Keratinocyte (primary cell): ENCODE results near the gene TKFC. TPM values are rescaled to one million over a fixed set of nuclear protein-coding genes. Genes with fewer than 3 reads are reported as not detected.

Experiments used
- DNase-seq: peaks from one replicate; pipeline ENCODE4 v3.0.0-alpha.2; 2011; ENCODE audit warnings: low read depth, missing footprints, low spot score
- FAIRE-seq: peaks from 2 replicates; lab custom pipeline; 2011; peaks lifted over from hg19 to GRCh38; lab: Jason Lieb, UNC
- H2AFZ ChIP-seq: 2 replicates; pipeline ENCODE4 v1.6.0; 2012; ENCODE audit warnings: low read length, control low read depth, inconsistent platforms; ENCODE audit not compliant: control insufficient read depth
- H3K27ac ChIP-seq: 2 replicates; pipeline ENCODE4 v1.5.1; 2011; ENCODE audit warnings: low read length; ENCODE audit not compliant: control insufficient read depth, insufficient read depth
- H3K27me3 ChIP-seq: 3 replicates; pipeline ENCODE4 v1.6.0; 2011; ENCODE audit warnings: low read length; ENCODE audit not compliant: control insufficient read depth, insufficient read depth; ENCODE audit errors: extremely low read depth
- H3K36me3 ChIP-seq, 2 experiments: 2 replicates in 1 of 2; 3 replicates in 1 of 2; pipeline ENCODE4 v1.5.1; 2011; ENCODE audit warnings: low read length in 2 of 2, mild to moderate bottlenecking in 1 of 2; ENCODE audit not compliant: control insufficient read depth in 2 of 2, insufficient read depth in 2 of 2; ENCODE audit errors: extremely low read depth in 1 of 2
- H3K4me1 ChIP-seq: 3 replicates; pipeline ENCODE4 v1.5.1; 2011; ENCODE audit warnings: low read length; ENCODE audit not compliant: control insufficient read depth, insufficient read depth; ENCODE audit errors: extremely low read depth
- H3K4me2 ChIP-seq: 3 replicates; pipeline ENCODE4 v1.6.0; 2011; ENCODE audit warnings: low read depth, low read length; ENCODE audit not compliant: control insufficient read depth, insufficient read depth; ENCODE audit errors: extremely low read depth
- H3K4me3 ChIP-seq, 3 experiments: fragments of 200-600 bp in 1 of 3; sonication (generic) in 1 of 3; 2 replicates in 2 of 3; 3 replicates in 1 of 3; pipeline ENCODE4 v1.5.1; 2011 to 2016; ENCODE audit warnings: low read length in 3 of 3, mild to moderate bottlenecking in 3 of 3, control low read depth in 2 of 3, inconsistent platforms in 1 of 3, low read depth in 1 of 3, mixed read lengths in 1 of 3, mixed run types in 1 of 3, moderate library complexity in 1 of 3; ENCODE audit not compliant: control insufficient read depth in 2 of 3, insufficient read depth in 2 of 3; ENCODE audit errors: extremely low read depth in 1 of 3
- H3K79me2 ChIP-seq: 2 replicates; pipeline ENCODE4 v1.6.0; 2012; ENCODE audit warnings: low read length; ENCODE audit not compliant: control insufficient read depth, insufficient read depth
- H3K9ac ChIP-seq: 3 replicates; pipeline ENCODE4 v1.6.0; 2011; ENCODE audit warnings: low read length; ENCODE audit not compliant: control insufficient read depth, insufficient read depth; ENCODE audit errors: extremely low read depth
- H3K9me1 ChIP-seq: 3 replicates; pipeline ENCODE4 v1.6.0; 2011; ENCODE audit warnings: low read length; ENCODE audit not compliant: control insufficient read depth, insufficient read depth; ENCODE audit errors: extremely low read depth
- H3K9me3 ChIP-seq: 2 replicates; pipeline ENCODE4 v1.5.1; 2012; ENCODE audit warnings: low read depth, low read length; ENCODE audit not compliant: control insufficient read depth
- H4K20me1 ChIP-seq: 3 replicates; pipeline ENCODE4 v1.6.0; 2011; ENCODE audit warnings: low read length; ENCODE audit not compliant: control insufficient read depth, insufficient read depth; ENCODE audit errors: extremely low read depth
- EZH2 ChIP-seq: IDR thresholded peaks from one replicate; pipeline ENCODE4 v1.6.1; 2012; ENCODE audit warnings: inconsistent platforms, mild to moderate bottlenecking, low read length, moderate library complexity
- dilution Hi-C: fragments of 300-500 bp; cut with MboI; formaldehyde crosslinking; loops from one replicate; pipeline ENCODE4 v1.7.0; 2020; ENCODE audit warnings: low sequenced_read_pairs; ENCODE audit not compliant: extremely low pct_ligation_motif_present
- polyA plus RNA-seq, 5 experiments: library from polyadenylated mRNA; depleted of rRNA in 3 of 5; stranded (reverse) in 3 of 5; stranded (forward) in 1 of 5; unstranded in 1 of 5; fragments of >200 nt; gene quantifications; 1 replicate in 1 of 5; 2 replicates in 3 of 5; 3 replicates in 1 of 5; pipeline versions ENCODE4 v1.2.1 to v1.2.3, GENCODE V29; 2011 to 2012; ENCODE audit warnings: missing spikeins in 2 of 5, low read depth in 1 of 5, low replicate concordance in 1 of 5
- TF ChIP-seq, protein P1 (sequence below), 3 experiments: IDR thresholded peaks in 1 of 3; conservative IDR thresholded peaks in 1 of 3; optimal IDR thresholded peaks in 1 of 3; 2 replicates in 2 of 3; 3 replicates in 1 of 3; pipeline versions ENCODE3 to v1.5.1; 2011; ENCODE audit warnings: low read length in 3 of 3, mild to moderate bottlenecking in 3 of 3, moderate library complexity in 2 of 3, control low read depth in 1 of 3, inconsistent platforms in 1 of 3; ENCODE audit not compliant: insufficient read depth in 2 of 3; ENCODE audit errors: extremely low read depth in 1 of 3

Gene TKFC
- polyA plus RNA-seq, 1 donor (not counting 4 experiments of a cell fraction or from before 2014, with no cell fraction given): 15.4 TPM

DNA sequence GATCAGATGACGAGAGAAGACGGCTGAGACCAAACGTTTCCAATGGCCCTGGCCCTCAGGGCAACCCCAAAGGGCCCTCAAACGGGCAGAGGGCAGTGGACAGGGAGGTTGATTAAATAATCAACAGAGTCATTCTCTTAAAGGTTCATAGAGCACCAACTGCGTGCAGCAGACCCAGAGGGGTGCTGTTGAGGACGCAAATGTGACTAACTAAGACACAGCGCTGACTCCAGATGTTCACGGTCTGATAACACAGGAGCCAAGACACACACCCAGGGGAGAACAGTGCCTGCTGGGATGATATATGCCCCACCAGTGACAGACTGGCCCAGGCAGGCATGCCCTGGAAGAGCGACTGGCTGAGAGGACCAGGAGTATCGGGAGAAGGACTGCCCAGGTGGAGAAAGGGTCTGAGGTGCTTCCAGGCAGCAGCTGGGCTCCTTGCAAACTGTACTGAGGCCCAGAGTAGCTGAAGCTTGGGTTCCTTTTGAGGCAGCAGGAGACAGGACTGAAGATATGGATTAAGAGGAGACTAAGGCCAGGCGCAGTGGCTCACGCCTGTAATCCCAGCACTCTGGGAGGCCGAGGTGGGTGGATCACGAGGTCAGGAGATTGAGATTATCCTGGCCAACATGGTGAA, 45.6 kb upstream of the TKFC start:
- H3K9me3 ChIP-seq: no peaks in the 10 kb centered on the region
- peaks cover 10% of the 10 kb centered on the region for H3K4me1 ChIP-seq
- no peaks in the 10 kb centered on the region for H3K9me1 ChIP-seq
- no peak overlapping the region for H3K27ac ChIP-seq
- H4K20me1 ChIP-seq: no peaks in the 10 kb centered on the region
- TF ChIP-seq, protein P1, sequence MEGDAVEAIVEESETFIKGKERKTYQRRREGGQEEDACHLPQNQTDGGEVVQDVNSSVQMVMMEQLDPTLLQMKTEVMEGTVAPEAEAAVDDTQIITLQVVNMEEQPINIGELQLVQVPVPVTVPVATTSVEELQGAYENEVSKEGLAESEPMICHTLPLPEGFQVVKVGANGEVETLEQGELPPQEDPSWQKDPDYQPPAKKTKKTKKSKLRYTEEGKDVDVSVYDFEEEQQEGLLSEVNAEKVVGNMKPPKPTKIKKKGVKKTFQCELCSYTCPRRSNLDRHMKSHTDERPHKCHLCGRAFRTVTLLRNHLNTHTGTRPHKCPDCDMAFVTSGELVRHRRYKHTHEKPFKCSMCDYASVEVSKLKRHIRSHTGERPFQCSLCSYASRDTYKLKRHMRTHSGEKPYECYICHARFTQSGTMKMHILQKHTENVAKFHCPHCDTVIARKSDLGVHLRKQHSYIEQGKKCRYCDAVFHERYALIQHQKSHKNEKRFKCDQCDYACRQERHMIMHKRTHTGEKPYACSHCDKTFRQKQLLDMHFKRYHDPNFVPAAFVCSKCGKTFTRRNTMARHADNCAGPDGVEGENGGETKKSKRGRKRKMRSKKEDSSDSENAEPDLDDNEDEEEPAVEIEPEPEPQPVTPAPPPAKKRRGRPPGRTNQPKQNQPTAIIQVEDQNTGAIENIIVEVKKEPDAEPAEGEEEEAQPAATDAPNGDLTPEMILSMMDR (optimal IDR thresholded peaks at IDR 0.05 in 1 of 3, IDR thresholded peaks at IDR 0.05 in 1 of 3, conservative IDR thresholded peaks at IDR 0.05 in 1 of 3; ENCODE audit: extremely low read depth in 1 of 3, insufficient read depth in 2 of 3, low read length in 3 of 3): no peak
- no peak for TF ChIP-seq EZH2
- no peak overlapping the region for H3K4me3 ChIP-seq
- H3K4me2 ChIP-seq: peak overlapping the region; percentile 2
- no peaks in the 10 kb centered on the region for H3K79me2 ChIP-seq
- DNase-seq (no peak), FAIRE-seq (no peak)
- no peaks in the 10 kb centered on the region for H3K36me3 ChIP-seq
- H3K27me3 ChIP-seq: no peaks in the 10 kb centered on the region
- dilution Hi-C loops: no loop called here
- peak overlapping the region; percentile 9 for H2AFZ ChIP-seq
- H3K9ac ChIP-seq: no peak overlapping the region

DNA sequence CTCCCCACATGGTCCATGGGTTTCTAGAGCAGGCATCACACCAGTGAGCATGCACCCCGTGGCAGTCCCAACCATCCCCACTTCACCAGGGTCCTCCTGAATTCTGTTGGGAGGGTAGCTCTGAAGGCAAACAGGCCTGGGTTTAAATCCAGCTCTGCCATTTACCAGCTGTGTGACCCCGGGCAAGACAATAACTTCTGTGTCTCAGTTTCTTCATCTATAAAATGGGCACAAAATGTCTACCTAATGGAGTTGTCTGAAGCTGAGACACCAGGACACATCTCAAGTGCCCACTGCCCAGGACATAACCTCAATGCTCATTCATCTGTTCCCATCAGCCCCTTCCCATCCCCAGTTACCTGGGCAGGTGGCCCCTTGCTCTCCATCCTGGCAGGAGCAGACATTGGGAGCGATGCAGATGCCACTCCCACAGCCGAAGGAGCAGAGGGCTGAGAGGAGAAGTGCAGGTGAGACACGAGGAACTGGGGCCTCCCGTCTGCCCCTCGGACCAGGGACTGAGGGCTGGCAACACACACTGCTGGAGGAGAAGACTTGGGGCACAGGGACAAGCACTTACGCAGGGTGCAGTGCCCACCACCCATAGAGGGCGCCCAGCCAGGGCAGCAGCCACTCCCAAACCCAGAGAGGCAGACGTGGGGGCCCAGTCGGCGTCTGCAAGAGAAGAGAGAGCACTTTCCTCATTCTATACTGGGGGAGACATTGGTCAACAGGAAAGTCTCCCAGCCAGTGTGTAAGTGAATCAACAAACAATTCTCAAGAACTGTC, 41.9 kb upstream of the TKFC start:
- peaks cover 21% of the 10 kb centered on the region for H3K4me1 ChIP-seq
- H3K9me1 ChIP-seq: no peaks in the 10 kb centered on the region
- FAIRE-seq (no peak), DNase-seq (no peak)
- no peak overlapping the region for H3K4me3 ChIP-seq
- H3K27me3 ChIP-seq: peaks cover 14% of the 10 kb centered on the region
- no peak overlapping the region for H3K4me2 ChIP-seq
- no peaks in the 10 kb centered on the region for H3K9me3 ChIP-seq
- no peak overlapping the region for H3K27ac ChIP-seq
- TF ChIP-seq, protein P1 (optimal IDR thresholded peaks at IDR 0.05 in 1 of 3, IDR thresholded peaks at IDR 0.05 in 1 of 3, conservative IDR thresholded peaks at IDR 0.05 in 1 of 3; ENCODE audit: extremely low read depth in 1 of 3, insufficient read depth in 2 of 3, low read length in 3 of 3): peak in 1 of 3 experiments; percentile 25
- TF ChIP-seq EZH2: no peak
- H3K36me3 ChIP-seq: no peaks in the 10 kb centered on the region
- no peaks in the 10 kb centered on the region for H3K79me2 ChIP-seq
- no peak overlapping the region for H3K9ac ChIP-seq
- no peak overlapping the region for H2AFZ ChIP-seq
- dilution Hi-C loops: no loop called here
- H4K20me1 ChIP-seq: no peaks in the 10 kb centered on the region
